CD8-positive, alpha-beta memory T cell (primary cell): ENCODE data around the gene SF3B3. TPM values are rescaled to one million over a fixed set of nuclear protein-coding genes. Genes with fewer than 3 reads are reported as not detected.
A peak's percentile ranks its signal among the peaks of the same experiment; 100 is the strongest.

Source experiments
- CTCF ChIA-PET: fragments of 350-600 bp; sonication (Branson Sonifier 250); formaldehyde crosslinking; loops from one replicate; lab custom pipeline; 2021; ENCODE audit warnings: antibody characterized with exemption; lab: Charles Lee
- POLR2A ChIA-PET: fragments of 350-600 bp; sonication (Branson Sonifier 250); formaldehyde crosslinking; loops from one replicate; lab custom pipeline; 2021; ENCODE audit warnings: antibody characterized with exemption; lab: Charles Lee
- DNase-seq, 5 donors: peaks; one replicate each; pipeline versions ENCODE4 v3.0.0 to v3.0.0-alpha.2; 2020 to 2022; ENCODE audit warnings: mixed read lengths in 1 of 5
- H3K27ac ChIP-seq: one replicate; pipeline ENCODE4 v1.7.0; 2013; ENCODE audit warnings: low read depth, mild to moderate bottlenecking, low read length, moderate library complexity
- H3K27me3 ChIP-seq: 2 replicates; pipeline ENCODE4 v1.7.0; 2013; ENCODE audit warnings: low read length, mild to moderate bottlenecking; ENCODE audit not compliant: insufficient read depth, poor library complexity, severe bottlenecking
- H3K36me3 ChIP-seq: 2 replicates; pipeline ENCODE4 v1.7.0; 2013; ENCODE audit warnings: mild to moderate bottlenecking, low read length, moderate library complexity; ENCODE audit not compliant: insufficient read depth
- H3K4me1 ChIP-seq: 2 replicates; pipeline ENCODE4 v1.7.0; 2013; ENCODE audit warnings: mild to moderate bottlenecking, low read length, moderate library complexity; ENCODE audit not compliant: insufficient read depth
- H3K4me3 ChIP-seq: 2 replicates; pipeline ENCODE4 v1.7.0; 2013; ENCODE audit warnings: mild to moderate bottlenecking, low read length
- H3K9me3 ChIP-seq: 2 replicates; pipeline ENCODE4 v1.7.0; 2013; ENCODE audit warnings: mild to moderate bottlenecking, low read length
- H3K27ac Mint-ChIP-seq, 8 donors: one replicate each; pipeline ENCODE4 v1.8.0; 2020 to 2021; ENCODE audit warnings: mixed read lengths in 8 of 8, mild to moderate bottlenecking in 6 of 8, inconsistent platforms in 3 of 8, moderate library complexity in 3 of 8
- H3K27me3 Mint-ChIP-seq, 2 donors: one replicate each; pipeline ENCODE4 v1.8.0; 2020 to 2021; ENCODE audit warnings: mixed read lengths in 2 of 2, mild to moderate bottlenecking in 1 of 2, moderate library complexity in 1 of 2
- H3K36me3 Mint-ChIP-seq, 3 donors: one replicate each; pipeline ENCODE4 v1.8.0; 2020 to 2021; ENCODE audit warnings: mixed read lengths in 3 of 3, inconsistent platforms in 1 of 3, mild to moderate bottlenecking in 1 of 3
- H3K4me1 Mint-ChIP-seq, 3 donors: one replicate each; pipeline ENCODE4 v1.8.0; 2020 to 2021; ENCODE audit warnings: mixed read lengths in 3 of 3, inconsistent platforms in 1 of 3, mild to moderate bottlenecking in 1 of 3
- H3K4me3 Mint-ChIP-seq, 7 donors: one replicate each; pipeline ENCODE4 v1.8.0; 2020 to 2021; ENCODE audit warnings: mixed read lengths in 7 of 7, mild to moderate bottlenecking in 6 of 7, moderate library complexity in 4 of 7, inconsistent platforms in 2 of 7
- H3K9me3 Mint-ChIP-seq, 5 donors: one replicate each; pipeline ENCODE4 v1.8.0; 2020 to 2022; ENCODE audit warnings: mixed read lengths in 5 of 5, mild to moderate bottlenecking in 3 of 5, moderate library complexity in 2 of 5, inconsistent platforms in 1 of 5
- polyA plus RNA-seq: library from polyadenylated mRNA; unstranded; fragments of 300-500 nt; fragmentation: Illumina TruSeq; gene quantifications from one replicate; pipeline ENCODE4 v1.2.3, GENCODE V29; 2021
- total RNA-seq, 2 experiments: library from RNA; stranded (reverse); gene quantifications; one replicate each; pipeline ENCODE4 v1.2.3, GENCODE V29; 2021

Gene SF3B3
- total and polyA plus RNA-seq, 3 experiments from 2014 or later: 134 to 642 (median 605) TPM

DNA sequence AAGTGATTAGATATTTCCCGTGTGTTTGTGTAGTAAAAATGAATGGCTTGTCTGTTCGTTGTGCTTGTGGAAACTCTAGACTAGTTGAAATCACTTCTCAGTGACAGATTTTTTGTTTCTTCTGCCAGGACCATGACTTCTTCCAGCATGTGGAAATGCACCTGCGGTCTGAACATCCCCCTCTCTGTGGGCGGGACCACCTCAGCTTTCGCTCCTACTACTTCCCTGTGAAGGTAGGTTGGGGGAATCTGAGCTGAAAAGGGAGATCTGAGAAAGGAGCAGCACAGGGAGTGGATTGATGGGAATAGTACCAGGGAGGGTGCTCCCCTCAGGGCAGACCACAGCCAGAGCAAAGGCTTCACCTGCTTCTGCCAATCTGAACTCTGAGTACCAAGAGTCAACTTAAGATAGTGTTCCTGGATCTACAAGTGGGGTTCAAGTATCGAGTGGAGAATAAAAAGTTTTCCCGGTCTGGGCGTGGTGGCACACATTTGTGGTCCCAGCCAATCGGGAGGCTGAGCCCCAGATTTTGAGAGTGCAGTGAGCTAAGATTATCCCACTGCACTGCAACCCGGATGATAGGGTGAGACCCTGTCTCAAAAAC lies 47.5 kb downstream of the SF3B3 start:
- peaks cover 5 to 83% (median 23%) of the 10 kb centered on the region in 3 donors for H3K36me3 Mint-ChIP-seq

DNA sequence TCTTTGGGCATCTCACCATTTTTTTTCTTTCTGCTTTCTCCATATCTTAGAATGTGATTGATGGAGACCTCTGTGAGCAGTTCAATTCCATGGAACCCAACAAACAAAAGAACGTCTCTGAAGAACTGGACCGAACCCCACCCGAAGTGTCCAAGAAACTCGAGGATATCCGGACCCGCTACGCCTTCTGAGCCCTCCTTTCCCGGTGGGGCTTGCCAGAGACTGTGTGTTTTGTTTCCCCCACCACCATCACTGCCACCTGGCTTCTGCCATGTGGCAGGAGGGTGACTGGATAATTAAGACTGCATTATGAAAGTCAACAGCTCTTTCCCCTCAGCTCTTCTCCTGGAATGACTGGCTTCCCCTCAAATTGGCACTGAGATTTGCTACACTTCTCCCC lies 48.0 kb downstream of the SF3B3 start:
- Mint-ChIP-seq H3K36me3 (peaks cover 5 to 79% (median 23%) of the 10 kb centered on the region in 3 donors), H3K4me3 (peak overlapping the region in 1 of 7 donors; percentile 1), H3K9me3 (no peaks in the 10 kb centered on the region), H3K4me1 (peaks cover 6 to 16% (median 12%) of the 10 kb centered on the region in 3 donors), H3K27ac (peak overlapping the region in 7 of 8 donors; percentile 33 to 86 (median 64)), H3K27me3 (peaks cover 0 to 2% of the 10 kb centered on the region in 2 donors)
- POLR2A ChIA-PET: no interaction called here
- no peaks in the 10 kb centered on the region for H3K27me3 ChIP-seq
- no peak overlapping the region for H3K4me3 ChIP-seq
- CTCF ChIA-PET: no interaction called here
- peaks cover 3% of the 10 kb centered on the region for H3K4me1 ChIP-seq
- H3K9me3 ChIP-seq: no peaks in the 10 kb centered on the region
- no peak overlapping the region for H3K27ac ChIP-seq
- peaks cover 64% of the 10 kb centered on the region for H3K36me3 ChIP-seq
- DNase-seq: no peak

More for the DNA sequence above, 47.5 kb downstream of the SF3B3 start:
- H3K9me3 Mint-ChIP-seq: no peaks in the 10 kb centered on the region
- H3K4me3 ChIP-seq: no peak overlapping the region
- no peak overlapping the region for H3K27ac ChIP-seq
- ChIA-PET POLR2A (no interaction called here), CTCF (no interaction called here)
- no peak for DNase-seq
- H3K4me1 ChIP-seq: no peaks in the 10 kb centered on the region
- H3K27me3 Mint-ChIP-seq: no peaks in the 10 kb centered on the region
- peaks cover 3 to 10% (median 7%) of the 10 kb centered on the region in 3 donors for H3K4me1 Mint-ChIP-seq
- no peaks in the 10 kb centered on the region for H3K27me3 ChIP-seq
- H3K9me3 ChIP-seq: no peaks in the 10 kb centered on the region
- peak overlapping the region in 4 of 8 donors; percentile 14 to 65 (median 39) for H3K27ac Mint-ChIP-seq
- H3K4me3 Mint-ChIP-seq: no peak overlapping the region
- peaks cover 65% of the 10 kb centered on the region for H3K36me3 ChIP-seq

DNA sequence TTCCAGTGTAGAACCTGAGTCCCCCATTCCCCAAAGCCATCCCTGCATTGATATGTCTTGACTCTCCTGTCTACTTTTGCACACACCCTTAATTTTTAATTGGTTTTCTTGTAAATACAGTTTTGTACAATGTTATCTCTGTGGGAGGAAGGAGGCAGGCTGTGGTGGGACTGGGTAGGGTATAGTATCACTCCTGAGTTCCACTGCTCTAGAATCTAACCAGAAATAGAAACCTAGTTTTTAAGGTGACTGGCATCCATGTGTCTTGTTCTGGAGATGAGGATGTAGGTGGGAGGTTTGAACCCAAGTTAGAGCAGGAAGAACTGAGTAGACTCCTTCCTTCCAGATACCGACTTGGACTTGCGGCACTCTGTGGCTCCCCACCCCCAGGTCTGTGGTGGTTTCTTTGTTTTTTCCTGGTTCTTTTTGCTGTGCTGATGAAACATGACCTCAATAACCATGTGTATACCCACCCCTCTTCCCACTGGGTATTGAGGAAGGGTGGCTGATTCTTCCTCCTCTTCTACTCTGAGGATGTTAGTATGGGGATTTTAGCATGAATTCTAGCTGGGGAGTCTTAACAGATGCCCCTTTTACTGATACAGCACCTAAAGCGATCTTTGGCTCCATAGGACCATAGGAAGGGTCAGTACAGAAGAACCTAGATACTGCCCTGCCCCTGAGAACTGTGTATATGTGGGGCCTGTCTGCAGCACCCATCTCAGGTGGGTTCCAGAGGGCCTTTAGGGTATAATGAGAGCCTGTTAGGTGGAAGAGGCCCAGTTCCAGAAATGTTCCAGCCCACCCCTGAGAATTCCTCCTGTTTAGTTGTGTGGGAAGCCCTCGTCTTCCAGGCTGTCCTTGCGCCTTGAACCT lies 48.7 kb downstream of the SF3B3 start:
- H3K27ac Mint-ChIP-seq: peak overlapping the region in 7 of 8 donors; percentile 24 to 86 (median 64)
- H3K4me1 Mint-ChIP-seq: peaks cover 10 to 23% (median 13%) of the 10 kb centered on the region in 3 donors
- H3K4me3 Mint-ChIP-seq: peak overlapping the region in 1 of 7 donors; percentile 11
- POLR2A ChIA-PET: no interaction called here
- Histone ChIP-seq H3K27me3 (no peaks in the 10 kb centered on the region), H3K4me1 (peaks cover 3% of the 10 kb centered on the region), H3K4me3 (no peak overlapping the region), H3K36me3 (peaks cover 58% of the 10 kb centered on the region), H3K9me3 (no peaks in the 10 kb centered on the region), H3K27ac (no peak overlapping the region)
- no peak for DNase-seq
- H3K9me3 Mint-ChIP-seq: no peaks in the 10 kb centered on the region
- H3K36me3 Mint-ChIP-seq: peaks cover 1 to 72% (median 20%) of the 10 kb centered on the region in 3 donors
- H3K27me3 Mint-ChIP-seq: peaks cover 0 to 2% of the 10 kb centered on the region in 2 donors
- CTCF ChIA-PET: no interaction called here

DNA sequence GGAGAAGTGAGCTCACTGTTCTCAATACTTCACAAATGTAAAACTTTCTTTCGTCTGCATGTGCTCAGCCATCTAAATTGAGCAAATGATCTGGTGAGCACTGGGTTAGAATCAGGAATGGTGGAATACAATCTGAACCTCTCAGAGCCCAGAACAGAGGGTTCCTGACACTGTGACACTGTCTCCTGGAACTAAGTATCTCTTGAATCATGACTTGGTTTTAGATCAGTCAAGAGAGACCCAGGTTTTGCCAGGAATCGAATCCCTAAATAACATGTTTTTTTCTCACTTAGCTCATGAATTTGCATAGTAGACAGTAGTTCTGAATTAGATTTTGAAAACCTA lies 49.3 kb downstream of the SF3B3 start:
- ChIA-PET CTCF (no interaction called here), POLR2A (no interaction called here)
- Histone ChIP-seq H3K9me3 (no peaks in the 10 kb centered on the region), H3K36me3 (peaks cover 51% of the 10 kb centered on the region), H3K4me3 (no peak overlapping the region), H3K27ac (no peak overlapping the region), H3K27me3 (no peaks in the 10 kb centered on the region), H3K4me1 (peaks cover 3% of the 10 kb centered on the region)
- DNase-seq: no peak
- no peak overlapping the region for H3K4me3 Mint-ChIP-seq
- no peaks in the 10 kb centered on the region for H3K9me3 Mint-ChIP-seq
- peaks cover 11 to 23% (median 13%) of the 10 kb centered on the region in 3 donors for H3K4me1 Mint-ChIP-seq
- peaks cover 0 to 2% of the 10 kb centered on the region in 2 donors for H3K27me3 Mint-ChIP-seq
- H3K36me3 Mint-ChIP-seq: peaks cover 0 to 66% (median 17%) of the 10 kb centered on the region in 3 donors
- peak overlapping the region in 3 of 8 donors; percentile 33 to 78 (median 51) for H3K27ac Mint-ChIP-seq

DNA sequence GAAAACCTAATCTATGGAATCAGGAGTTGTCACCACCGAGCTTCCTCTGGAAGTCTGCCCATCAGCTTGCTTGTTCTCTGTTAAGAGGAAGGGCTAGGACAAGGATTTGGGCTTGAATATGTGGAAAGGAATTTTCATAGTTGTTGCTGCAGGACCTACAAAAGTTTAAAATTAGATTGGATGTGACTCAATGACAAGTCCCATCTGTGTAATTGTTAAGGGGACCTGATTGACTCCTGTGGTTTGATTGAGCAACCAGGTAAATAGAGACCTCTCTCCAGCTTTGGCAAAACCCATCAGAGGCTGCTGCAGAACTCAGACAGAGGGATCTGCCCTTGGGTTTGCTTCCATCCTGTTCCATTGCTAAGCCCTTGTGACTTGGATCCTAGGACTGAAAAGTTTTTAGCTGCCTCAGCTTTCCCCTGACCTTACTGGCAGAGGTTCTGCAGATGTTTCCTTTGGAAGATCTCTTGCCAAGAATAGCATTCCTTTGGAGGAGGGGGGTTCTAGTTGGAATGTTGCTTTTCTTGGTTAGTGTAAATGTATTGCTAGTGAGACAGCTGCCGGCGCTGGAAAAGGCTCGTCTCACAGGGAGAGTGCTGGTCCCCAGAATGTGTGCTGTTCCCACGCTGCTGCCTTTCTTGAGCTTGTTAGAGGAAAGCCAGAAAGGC lies 50.0 kb downstream of the SF3B3 start:
- Histone ChIP-seq H3K27me3 (no peaks in the 10 kb centered on the region), H3K36me3 (peaks cover 45% of the 10 kb centered on the region), H3K9me3 (no peaks in the 10 kb centered on the region), H3K4me1 (peaks cover 3% of the 10 kb centered on the region), H3K4me3 (no peak overlapping the region), H3K27ac (no peak overlapping the region)
- Mint-ChIP-seq H3K4me3 (no peak overlapping the region), H3K4me1 (peaks cover 11 to 23% (median 13%) of the 10 kb centered on the region in 3 donors), H3K36me3 (peaks cover 0 to 59% (median 14%) of the 10 kb centered on the region in 3 donors), H3K9me3 (no peaks in the 10 kb centered on the region), H3K27ac (peak overlapping the region in 2 of 8 donors; percentile 53 to 78), H3K27me3 (peaks cover 0 to 2% of the 10 kb centered on the region in 2 donors)
- POLR2A ChIA-PET: no interaction called here
- CTCF ChIA-PET: no interaction called here
- no peak for DNase-seq

DNA sequence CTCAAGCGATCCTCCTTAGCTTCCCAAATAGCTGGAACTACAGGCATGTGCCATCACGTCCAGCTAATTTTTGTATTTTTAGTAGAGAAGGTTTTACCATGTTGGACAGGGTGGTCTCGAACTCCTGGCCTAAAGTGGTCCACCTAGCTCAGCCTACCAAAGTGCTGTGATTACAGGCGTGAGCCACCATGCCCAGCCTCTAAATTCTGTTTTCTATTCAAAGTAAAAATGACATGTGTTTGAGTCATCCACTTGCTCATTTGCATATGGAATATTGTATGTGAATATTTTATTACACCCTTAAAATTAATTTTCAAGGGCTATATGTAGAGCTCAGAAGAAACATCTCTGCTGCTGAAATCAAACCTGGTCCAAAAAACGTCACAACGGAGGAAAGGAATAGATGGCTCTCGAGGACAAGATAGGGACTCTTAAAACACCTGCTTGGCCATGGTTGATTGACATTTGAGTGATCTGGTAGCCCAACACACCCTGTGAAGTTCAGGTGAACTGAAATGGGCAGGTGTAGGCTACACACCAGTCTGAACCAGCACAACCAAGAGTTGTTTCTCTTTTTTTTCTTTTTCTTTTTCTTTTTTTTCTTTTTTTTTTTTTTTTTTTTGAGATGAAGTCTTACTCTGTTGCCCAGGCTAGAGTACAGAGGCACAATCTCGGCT lies 51.1 kb downstream of the SF3B3 start:
- ChIA-PET CTCF (no interaction called here), POLR2A (no interaction called here)
- peaks cover 0 to 48% (median 11%) of the 10 kb centered on the region in 3 donors for H3K36me3 Mint-ChIP-seq
- H3K4me3 Mint-ChIP-seq: no peak overlapping the region
- no peaks in the 10 kb centered on the region for H3K9me3 ChIP-seq
- peaks cover 11 to 23% (median 13%) of the 10 kb centered on the region in 3 donors for H3K4me1 Mint-ChIP-seq
- no peak overlapping the region for H3K27ac ChIP-seq
- peaks cover 3% of the 10 kb centered on the region for H3K4me1 ChIP-seq
- DNase-seq: no peak
- H3K27ac Mint-ChIP-seq: peak overlapping the region in 4 of 8 donors; percentile 23 to 47 (median 36)
- peaks cover 33% of the 10 kb centered on the region for H3K36me3 ChIP-seq
- peaks cover 0 to 2% of the 10 kb centered on the region in 2 donors for H3K27me3 Mint-ChIP-seq
- H3K27me3 ChIP-seq: no peaks in the 10 kb centered on the region
- H3K4me3 ChIP-seq: no peak overlapping the region
- no peaks in the 10 kb centered on the region for H3K9me3 Mint-ChIP-seq

DNA sequence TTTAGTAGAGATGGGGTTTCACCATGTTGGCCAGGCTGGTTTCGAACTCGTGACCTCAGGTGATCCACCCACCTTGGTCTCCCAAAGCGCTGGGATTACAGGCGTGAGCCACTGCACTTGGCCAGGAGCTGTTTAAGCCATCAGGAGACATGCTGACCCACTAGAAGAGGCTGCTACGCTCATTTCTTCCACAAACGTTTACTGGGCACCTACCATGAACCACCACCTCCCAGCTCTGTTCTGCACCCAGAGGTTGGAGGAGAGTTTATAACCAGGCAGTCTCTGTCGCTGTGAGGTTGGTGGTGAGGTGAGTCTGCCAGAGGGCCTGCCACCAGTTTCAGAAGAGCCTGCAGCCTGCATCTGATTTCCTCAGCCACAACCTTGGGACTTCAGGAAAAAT lies 51.8 kb downstream of the SF3B3 start:
- POLR2A ChIA-PET: no interaction called here

More for the DNA sequence above, 51.8 kb downstream of the SF3B3 start:
- H3K4me1 Mint-ChIP-seq: peaks cover 11 to 23% (median 13%) of the 10 kb centered on the region in 3 donors
- no peak overlapping the region for H3K4me3 Mint-ChIP-seq
- H3K9me3 Mint-ChIP-seq: no peaks in the 10 kb centered on the region
- peak overlapping the region in 1 of 8 donors; percentile 54 for H3K27ac Mint-ChIP-seq
- Histone ChIP-seq H3K9me3 (no peaks in the 10 kb centered on the region), H3K36me3 (peaks cover 32% of the 10 kb centered on the region), H3K27me3 (no peaks in the 10 kb centered on the region), H3K27ac (no peak overlapping the region), H3K4me1 (peaks cover 3% of the 10 kb centered on the region), H3K4me3 (no peak overlapping the region)
- peaks cover 0 to 43% (median 11%) of the 10 kb centered on the region in 3 donors for H3K36me3 Mint-ChIP-seq
- CTCF ChIA-PET: no interaction called here
- peaks cover 0 to 2% of the 10 kb centered on the region in 2 donors for H3K27me3 Mint-ChIP-seq
- DNase-seq: no peak
